GM19452 (cell line): Measurements from ENCODE around the gene TRIM61.
"Not testable (repeated sequence)": the region's sequence is repeated elsewhere in the genome, so short reads cannot be mapped to it uniquely, and the experiment has no call there.

ENCODE experiments used
- ATAC-seq: cut with Tn5 transposase; IDR thresholded peaks from one replicate; pipeline ENCODE4 v1.9.1; 2021; ENCODE audit not compliant: unreplicated experiment

The TRIM61 gene

DNA sequence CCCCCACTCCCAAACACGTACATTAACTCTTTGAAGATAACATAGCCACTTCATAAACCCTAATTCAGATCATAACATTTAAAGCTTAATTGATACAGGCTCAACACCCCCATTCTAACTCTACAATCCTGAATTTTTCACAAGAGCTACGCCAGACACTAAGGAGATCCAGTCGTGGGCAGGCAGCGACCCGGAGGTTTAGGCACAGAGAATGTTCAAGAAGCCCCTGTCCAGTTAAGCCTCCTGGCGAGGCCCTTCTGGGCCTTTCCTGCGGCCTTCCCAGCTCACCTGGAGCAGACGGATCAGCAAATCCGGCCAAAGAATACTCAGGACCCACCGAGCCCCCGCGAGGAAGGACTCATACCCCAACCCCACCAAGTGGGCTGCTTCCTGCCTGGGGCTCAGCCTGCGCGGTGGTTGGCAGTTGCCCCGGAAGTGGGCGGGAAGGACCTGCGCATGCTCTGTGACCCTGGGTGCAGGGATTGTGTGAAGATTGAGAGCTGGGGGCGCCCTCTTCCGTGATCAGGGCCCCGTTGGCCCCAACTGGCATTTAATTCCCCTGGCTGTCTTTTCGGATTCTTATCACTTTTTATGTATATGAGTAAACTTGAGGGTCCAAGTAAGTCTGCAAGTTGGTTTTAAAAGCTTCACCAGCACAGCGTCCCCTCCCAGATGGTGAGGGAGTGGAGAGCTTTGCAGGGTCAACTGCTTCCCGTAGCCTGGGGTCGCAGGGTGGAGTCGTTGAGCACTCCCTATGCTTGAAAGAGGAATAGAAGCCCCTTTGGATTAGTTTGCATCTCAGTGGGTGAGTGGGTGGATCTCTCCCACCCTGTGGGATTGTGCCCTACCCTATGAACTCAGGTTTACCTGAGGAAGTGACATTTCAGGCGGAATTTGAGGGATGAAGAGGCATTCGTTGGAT, at the start of gene TRIM61:
TSS of gene TRIM61 (minus strand) at position 415 of the 922 bp plus-strand sequence. CDS start 7,655 bp downstream, outside the sequence.
- peak; percentile 100 for ATAC-seq

DNA sequence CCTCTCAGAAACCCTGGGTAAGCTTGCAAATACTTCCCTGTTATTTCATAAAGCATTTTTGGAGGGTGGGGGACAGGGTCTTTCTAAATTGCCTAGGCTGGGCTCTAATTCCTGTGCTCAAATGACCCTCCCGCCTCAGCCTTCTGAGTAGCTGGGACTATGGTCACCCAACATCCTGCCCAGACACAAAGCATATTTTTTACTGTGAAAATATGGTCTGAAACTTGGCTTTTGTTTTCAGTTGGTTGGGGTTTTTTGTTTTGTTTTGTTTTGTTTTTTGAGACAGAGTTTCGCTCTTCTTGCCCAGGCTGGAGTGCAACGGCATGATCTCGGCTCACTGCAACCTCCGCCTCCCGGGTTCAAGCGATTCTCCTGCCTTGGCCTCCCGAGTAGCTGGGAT, 48.3 kb upstream of the TRIM61 start:
- ATAC-seq, result not testable (repeated sequence)

DNA sequence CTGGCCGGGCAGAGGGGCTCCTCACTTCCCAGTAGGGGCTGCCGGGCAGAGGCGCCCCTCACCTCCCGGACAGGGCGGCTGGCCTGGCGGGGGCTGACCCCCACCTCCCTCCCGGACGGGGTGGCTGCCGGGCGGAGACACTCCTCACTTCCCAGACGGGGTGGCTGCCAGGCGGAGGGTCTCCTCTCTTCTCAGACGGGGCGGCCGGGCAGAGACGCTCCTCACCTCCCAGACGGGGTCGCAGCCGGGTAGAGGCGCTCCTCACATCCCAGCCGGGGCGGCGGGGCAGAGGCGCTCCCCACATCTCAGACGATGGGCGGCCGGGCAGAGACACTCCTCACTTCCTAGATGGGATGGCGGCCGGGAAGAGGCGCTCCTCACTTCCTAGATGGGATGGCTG, 42.5 kb upstream of the TRIM61 start:
- not testable (repeated sequence) for ATAC-seq

DNA sequence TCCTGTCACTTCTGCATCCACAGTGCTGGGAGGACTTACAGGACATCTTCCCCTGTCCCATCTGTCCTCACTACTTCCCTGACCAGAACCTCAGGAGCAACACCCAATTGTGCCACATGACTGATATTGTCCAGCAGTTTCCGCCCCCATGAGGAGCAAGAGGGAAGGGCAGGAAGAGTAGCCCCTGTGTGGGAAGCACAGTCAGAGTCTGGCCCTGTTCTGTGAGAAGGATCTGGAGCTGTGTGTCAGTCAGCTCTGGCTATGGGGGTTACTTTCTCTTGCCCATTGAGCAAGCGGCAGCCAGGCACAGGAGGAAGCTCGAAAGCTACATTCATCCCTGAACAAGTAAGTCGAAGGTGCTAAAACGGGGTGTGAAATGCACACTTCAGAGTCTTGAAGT, 39.5 kb upstream of the TRIM61 start:
- ATAC-seq, result peak; percentile 72

DNA sequence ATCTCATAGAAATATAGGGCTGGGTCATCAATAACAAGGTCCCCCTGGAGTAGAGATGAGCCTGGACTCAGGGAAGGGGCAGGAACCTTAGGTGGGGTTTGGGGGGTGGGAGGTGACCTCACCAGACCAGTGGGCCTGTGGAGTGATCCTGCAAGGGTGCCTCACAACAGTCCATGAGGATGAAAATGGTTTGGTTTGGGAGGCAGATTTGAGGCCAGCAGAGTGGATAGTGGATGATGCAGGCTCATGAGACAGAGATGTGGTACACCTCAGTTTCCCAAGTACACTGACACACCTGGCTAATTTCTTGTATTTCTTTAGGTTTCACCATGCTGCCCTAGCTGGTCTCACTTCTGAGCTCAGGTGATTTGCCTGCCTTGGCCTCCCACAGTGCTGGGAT, 36.2 kb upstream of the TRIM61 start:
- no peak for ATAC-seq

DNA sequence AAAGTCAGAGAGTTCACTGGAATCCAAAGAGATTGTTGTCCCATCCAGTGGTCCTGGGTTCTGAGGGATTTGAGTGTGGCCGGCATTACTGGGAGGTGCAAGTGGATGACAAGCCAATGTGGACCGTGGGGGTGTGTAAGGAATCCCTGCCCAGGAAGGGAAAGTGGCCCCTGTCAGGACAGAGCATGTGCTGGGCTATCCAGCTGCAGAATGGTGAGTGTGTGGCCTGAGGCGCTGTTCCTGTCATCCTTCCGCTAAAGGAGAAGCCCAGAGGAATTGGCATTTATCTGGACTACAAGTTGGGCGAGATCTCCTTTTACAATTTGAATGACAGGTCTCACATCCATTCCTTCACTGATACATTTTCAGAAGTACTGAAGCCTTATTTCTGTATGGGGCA, 33.9 kb upstream of the TRIM61 start:
- ATAC-seq, result no peak

DNA sequence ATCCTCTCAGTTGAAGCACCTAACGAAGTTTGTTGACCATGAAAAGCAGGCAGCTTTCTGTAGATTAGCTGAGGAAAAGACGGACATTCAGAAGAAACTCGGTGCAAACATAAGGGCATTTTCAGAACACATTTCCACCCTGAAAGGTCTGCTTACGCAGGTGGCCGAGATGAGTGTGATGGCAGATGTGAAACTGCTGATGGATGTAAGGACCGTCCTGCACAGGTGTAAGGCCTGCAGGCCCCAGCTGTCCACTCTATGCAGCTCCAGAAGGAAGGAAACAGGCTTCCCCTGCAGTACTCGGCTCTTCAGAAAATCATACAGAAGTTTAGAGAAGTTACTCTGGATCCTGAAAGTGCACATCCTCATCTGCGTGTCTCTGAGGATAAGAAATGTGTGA, 33.5 kb upstream of the TRIM61 start:
- ATAC-seq, result no peak

DNA sequence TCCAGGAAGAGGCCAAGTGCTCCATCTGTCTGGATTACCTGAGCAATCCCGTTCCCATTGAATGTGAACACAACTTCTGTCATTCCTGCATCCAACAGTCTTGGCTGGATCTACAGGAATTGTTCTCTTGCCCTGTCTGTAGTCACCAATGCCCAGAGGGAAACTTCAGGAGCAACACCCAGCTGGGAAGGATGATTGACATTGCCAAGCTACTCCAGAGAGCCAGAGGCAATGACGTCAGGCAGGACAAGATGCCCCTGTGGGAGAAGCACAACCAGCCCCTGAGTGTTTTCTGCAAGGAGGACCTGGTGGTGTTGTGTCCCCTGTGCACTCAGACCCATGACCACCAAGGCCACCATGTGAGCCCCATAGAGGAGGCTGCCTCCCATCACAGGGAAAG, 33.0 kb upstream of the TRIM61 start:
- no peak for ATAC-seq

DNA sequence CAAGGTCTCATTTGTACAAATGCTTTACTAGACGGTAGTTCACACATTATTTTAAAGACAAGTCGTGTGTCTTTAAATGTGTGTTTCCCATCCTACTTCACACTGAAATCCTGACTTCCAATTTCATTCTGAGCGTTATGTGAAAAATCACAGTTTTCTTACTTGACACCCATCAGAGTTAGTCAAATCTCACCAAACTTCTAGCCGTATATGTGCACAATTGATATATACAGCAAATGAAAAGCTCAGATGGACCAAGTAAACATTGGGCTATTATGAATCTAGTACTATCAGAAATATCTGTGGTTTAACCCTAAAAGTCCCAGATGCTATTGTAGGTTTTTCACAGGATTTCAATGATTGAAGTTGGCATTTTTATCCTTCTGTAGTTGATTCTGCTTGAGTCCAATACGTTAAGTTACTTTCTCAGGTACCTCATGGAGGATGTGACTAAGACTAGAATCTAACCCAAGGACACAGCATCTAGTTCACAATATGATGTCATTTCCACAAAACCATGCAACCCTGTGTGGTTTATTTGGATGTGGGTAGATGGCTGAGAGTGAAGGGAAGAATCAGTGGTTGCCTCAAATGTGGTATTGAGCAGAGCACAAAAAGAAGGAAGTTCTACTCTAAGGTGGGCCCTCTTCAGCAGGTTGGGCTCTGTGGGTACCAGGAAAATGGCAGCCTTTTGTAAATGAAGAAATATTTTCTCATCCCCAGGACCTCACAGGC, 32.2 kb upstream of the TRIM61 start:
- ATAC-seq, result peak; percentile 84

DNA sequence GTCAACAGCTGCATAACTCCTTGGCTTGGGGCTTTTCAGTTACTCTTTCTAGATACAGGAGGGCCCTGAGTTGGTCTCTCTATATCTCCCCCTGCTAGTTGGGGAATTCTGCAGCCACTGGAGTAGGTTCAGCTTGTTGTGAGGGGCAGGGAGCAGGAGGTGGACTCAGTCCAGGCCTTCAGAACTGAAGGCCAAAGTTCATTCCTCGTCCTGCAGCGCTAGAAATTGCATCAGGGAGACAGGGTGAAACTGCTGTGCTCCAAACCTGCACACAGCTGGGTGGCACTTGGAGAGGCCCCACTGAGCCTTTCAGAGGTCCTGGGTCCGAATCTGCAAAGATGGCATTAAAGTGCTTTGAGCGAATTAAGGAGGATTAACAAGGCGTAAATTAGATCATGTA, 29.4 kb upstream of the TRIM61 start:
- ATAC-seq, result no peak

DNA sequence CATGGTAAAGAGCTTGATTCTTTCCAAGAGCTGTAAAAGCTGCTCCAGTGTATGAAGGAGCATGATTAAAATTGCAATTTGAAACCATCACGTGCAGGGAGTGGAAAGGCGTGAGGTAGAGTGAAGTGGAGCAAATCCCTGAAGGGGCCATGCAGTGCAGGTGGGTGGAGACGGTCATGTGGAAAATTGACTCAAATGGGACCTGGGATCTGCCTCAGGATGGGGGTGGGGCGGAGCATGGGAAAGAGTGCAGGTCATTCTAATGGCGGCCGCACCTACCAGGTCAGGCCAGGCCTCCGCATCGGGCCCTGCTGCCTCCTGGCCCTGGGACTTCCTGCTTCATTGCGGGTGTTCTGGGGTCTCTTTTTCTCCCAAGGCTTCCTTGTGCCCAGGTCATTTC, 29.0 kb upstream of the TRIM61 start:
- no peak for ATAC-seq

DNA sequence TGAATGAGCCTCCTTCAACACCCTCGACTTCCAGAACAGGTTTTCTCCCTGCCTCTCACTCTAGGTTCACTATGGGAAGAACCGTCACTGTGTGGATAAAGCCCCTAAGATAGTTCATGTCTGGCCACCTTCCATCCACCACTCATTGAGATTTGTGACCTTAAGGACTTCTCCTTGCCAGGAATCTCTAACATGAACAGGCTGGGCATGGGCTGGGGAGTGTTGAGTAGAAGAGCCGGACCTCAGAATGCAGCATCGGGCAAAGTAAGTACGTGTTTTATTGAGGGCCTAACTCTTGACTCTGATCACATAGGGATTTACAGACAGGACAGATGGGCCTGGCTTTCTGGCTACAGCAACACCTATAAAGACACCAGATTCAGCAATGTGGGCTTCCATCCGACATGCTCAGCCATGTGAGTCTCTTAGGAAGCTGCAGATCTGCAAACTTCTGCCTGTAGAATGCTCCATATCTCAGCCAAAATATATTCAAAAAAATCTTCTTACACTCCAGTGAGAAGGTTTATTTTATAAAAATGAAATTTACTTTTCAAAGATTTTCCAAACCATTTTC, 28.0 kb upstream of the TRIM61 start:
- ATAC-seq, result no peak

DNA sequence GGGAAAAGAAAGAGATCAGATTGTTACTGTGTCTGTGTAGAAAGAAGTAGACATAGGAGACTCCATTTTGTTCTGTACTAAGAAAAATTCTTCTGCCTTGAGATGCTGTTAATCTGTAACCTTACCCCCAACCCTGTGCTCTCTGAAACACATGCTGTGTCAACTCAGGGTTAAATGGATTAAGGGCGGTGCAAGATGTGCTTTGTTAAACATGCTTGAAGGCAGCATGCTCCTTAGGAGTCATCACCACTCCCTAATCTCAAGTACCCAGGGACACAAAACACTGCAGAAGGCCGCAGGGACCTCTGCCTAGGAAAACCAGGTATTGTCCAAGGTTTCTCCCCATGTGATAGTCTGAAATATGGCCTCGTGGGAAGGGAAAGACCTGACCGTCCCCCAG, 24.5 kb upstream of the TRIM61 start:
- ATAC-seq, result not testable (repeated sequence)

DNA sequence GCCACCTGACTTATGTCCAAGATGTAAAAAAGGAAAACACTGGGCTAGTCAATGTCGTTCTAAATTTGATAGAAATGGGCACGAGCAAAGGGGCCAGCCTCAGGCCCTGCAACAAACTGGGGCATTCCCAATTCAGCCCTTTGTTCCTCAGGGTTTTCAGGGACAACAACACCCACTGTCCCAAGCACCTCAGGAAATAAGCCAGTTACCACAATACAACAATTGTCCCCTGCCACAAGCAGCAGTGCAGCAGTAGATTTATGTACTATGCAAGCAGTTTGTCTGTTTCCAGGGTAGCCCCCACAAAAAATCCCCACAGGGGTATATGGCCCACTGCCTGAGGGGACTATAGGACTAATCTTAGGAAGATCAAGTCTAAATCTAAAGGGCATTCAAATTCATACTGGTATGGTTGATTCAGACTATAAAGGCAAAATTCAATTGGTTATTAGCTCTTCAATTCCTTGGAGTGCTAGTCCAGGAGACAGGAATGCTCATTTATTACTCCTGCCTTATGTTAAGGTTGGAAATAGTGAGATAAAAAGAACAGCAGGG, 21.1 kb upstream of the TRIM61 start:
- ATAC-seq, result not testable (repeated sequence)

DNA sequence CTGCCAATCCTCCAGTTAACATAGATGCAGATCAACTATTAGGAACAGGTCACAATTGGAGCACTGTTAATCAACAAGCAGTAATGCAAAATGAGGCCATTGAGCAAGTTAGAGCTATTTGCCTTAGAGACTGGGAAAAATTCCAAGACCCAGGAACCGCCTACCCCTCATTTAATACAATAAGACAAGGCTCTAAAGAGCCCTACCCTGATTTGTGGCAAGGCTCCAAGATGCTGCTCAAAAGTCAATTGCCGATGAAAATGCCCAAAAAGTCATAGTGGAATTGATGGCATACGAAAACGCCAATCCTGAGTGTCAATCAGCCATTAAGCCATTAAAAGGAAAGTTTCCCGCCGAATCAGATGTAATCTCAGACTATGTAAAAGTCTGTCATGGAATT, 20.5 kb upstream of the TRIM61 start:
- no peak for ATAC-seq

DNA sequence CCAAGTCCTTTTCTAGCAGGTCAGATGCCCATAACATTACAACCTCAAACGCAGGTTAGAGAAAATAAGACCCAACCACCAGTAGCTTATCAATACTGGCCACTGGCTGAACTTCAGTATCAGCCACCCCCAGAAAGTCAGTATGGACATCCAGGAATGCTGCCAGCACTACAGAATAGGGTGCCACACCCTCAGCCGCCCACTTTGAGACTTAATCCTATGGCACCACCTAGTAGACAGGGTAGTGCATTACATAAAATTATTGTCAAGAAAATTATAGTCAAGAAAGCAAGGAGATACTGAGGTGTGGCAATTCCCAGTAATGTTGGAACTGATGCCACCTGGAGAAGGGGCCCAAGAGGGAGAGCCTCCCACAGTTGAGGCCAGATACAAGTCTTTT, 19.9 kb upstream of the TRIM61 start:
- ATAC-seq, result no peak

DNA sequence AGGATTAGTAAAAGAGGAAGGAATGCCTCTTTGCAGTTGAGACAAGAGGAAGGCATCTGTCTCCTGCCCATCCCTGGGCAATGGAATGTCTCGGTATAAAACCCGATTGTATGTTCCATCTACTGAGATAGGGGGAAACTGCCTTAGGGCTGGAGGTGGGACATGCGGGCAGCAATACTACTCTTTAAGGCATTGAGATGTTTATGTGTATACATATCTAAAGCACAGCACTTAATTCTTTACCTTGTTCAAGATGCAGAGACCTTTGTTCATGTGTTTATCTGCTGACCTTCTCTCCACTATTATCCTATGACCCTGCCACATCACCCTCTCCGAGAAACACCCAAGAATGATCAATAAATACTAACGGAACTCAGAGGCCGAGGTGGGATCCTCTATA, 18.7 kb upstream of the TRIM61 start:
- ATAC-seq, result not testable (repeated sequence)

DNA sequence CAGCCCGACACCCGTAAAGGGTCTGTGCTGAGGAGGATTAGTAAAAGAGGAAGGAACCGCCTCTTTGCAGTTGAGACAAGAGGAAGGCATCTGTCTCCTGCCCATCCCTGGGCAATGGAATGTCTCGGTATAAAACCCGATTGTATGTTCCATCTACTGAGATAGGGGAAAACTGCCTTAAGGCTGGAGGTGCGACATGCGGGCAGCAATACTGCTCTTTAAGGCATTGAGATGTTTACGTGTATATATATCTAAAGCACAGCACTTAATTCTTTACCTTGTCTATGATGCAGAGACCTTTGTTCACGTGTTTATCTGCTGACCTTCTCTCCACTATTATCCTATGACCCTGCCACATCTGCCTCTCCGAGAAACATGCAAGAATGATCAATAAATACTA, 13.3 kb upstream of the TRIM61 start:
- not testable (repeated sequence) for ATAC-seq

DNA sequence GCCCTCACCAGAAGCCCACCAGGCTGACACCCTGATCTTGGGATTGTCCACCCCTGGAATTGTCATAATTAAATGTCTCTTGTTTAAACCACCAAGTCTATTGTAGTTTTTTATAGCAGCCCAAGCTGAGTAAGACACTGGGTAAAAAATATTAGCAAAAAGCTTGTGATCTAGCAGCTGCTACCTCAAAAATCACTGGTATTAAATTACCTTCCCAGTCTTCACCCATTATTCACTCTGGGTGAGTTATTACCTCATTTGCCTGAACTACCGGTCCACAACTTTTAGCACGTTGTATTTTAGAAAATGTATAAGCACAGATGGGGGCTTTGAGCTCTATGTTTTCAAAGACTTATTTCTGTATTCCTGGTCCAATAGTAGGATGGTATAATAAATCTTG, 12.0 kb upstream of the TRIM61 start:
- no peak for ATAC-seq

DNA sequence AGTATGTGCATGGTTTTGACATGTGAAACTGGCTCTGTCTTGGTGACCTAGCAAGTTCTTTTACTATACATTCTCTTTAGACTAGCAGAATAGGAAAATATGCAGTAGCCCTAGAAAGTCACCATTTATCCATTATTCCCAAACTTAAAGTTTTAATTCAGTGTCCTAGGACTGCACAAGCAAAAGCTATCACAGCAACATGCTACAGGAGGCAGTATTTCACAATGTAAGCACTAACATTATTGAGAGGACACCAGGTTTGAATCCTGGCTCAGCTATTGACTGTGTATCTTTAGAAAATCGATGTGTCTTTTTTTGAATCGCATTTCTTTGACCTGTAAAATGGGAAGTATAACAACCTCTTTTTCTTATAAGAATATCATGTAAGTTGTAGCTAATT, 5.5 kb downstream of the TRIM61 start:
- ATAC-seq, result not testable (repeated sequence)

DNA sequence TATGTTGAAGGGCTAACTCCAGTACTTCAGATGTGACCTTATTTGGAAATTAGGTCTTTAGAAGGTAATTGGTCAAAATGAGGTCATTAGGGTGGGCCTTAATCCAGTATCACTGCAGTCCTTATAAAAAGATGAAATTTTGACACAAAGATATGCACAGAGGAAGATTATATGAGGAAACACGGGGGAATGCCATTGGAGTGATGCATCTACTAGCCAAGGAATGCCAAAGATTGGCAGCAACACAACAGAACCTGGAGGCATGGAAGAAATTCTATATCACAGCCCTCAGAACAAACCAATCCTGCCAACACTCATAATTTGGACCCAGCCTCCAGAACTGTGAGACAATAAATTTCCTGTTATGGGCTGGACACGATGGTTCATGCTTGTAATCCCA, 17.6 kb downstream of the TRIM61 start:
- no peak for ATAC-seq
